ENCODE results near the gene IL17A. TPM values are rescaled to one million over a fixed set of nuclear protein-coding genes. Genes with fewer than 3 reads are reported as not detected.
A peak's percentile ranks its signal among the peaks of the same experiment; 100 is the strongest.

Gene IL17A
- total and polyA plus RNA-seq, 8 donors: not detected

- DNase-seq: no peak
- no peaks in the 10 kb centered on the region for H3K36me3 ChIP-seq
- no peak overlapping the region for H3K27ac ChIP-seq
- H3K9me3 ChIP-seq: no peaks in the 10 kb centered on the region
- intact Hi-C loops (cut with DNase I): no loop called here
- TF ChIP-seq CTCF (IDR thresholded peaks at IDR 0.05): no peak
- H3K4me1 ChIP-seq: no peaks in the 10 kb centered on the region
- H3K4me3 ChIP-seq: no peak overlapping the region
- peaks cover 4 to 6% of the 10 kb centered on the region in 2 donors for H3K27me3 ChIP-seq
- ATAC-seq: no peak
Observed at GRCh38 chr6:52177961-52178360, 8.2 kb upstream of the IL17A start.

GRCh38 chr6:52180787-52181558, 5.2 kb upstream of the IL17A start:
- H3K27ac ChIP-seq: no peak overlapping the region
- DNase-seq (no peak), ATAC-seq (no peak)
- H3K36me3 ChIP-seq: no peaks in the 10 kb centered on the region
- no peak for TF ChIP-seq CTCF (IDR thresholded peaks at IDR 0.05)
- no peak overlapping the region for H3K4me3 ChIP-seq
- intact Hi-C loops (cut with DNase I): no loop called here
- no peaks in the 10 kb centered on the region for H3K9me3 ChIP-seq
- no peaks in the 10 kb centered on the region for H3K4me1 ChIP-seq
- peaks cover 4 to 6% of the 10 kb centered on the region in 2 donors for H3K27me3 ChIP-seq

GRCh38 chr6:52183131-52183713, 3.0 kb upstream of the IL17A start:
- Histone ChIP-seq H3K4me3 (no peak overlapping the region), H3K27ac (no peak overlapping the region), H3K27me3 (peaks cover 0 to 4% of the 10 kb centered on the region in 2 donors), H3K36me3 (no peaks in the 10 kb centered on the region), H3K4me1 (no peaks in the 10 kb centered on the region), H3K9me3 (no peaks in the 10 kb centered on the region)
- ATAC-seq: no peak
- intact Hi-C loops (cut with DNase I): no loop called here
- peak in 1 of 4 donors; percentile 4 for DNase-seq
- no peak for TF ChIP-seq CTCF (IDR thresholded peaks at IDR 0.05)

- no peak overlapping the region for H3K4me3 ChIP-seq
- H3K27me3 ChIP-seq: peaks cover 4% of the 10 kb centered on the region in 2 donors
- H3K9me3 ChIP-seq: no peaks in the 10 kb centered on the region
- H3K4me1 ChIP-seq: no peaks in the 10 kb centered on the region
- no peak overlapping the region for H3K27ac ChIP-seq
- no peak for TF ChIP-seq CTCF (IDR thresholded peaks at IDR 0.05)
- intact Hi-C loops (cut with DNase I): no loop called here
- no peaks in the 10 kb centered on the region for H3K36me3 ChIP-seq
- no peak for DNase-seq
- ATAC-seq: no peak
Observed at GRCh38 chr6:52186480-52186879, 305 bp downstream of the IL17A start.

GRCh38 chr6:52187098-52187497, 923 bp downstream of the IL17A start:
- ATAC-seq (no peak), DNase-seq (no peak)
- TF ChIP-seq CTCF (IDR thresholded peaks at IDR 0.05): no peak
- peaks cover 4% of the 10 kb centered on the region in 2 donors for H3K27me3 ChIP-seq
- no peak overlapping the region for H3K4me3 ChIP-seq
- no peak overlapping the region for H3K27ac ChIP-seq
- intact Hi-C loops (cut with DNase I): no loop called here
- no peaks in the 10 kb centered on the region for H3K4me1 ChIP-seq
- H3K36me3 ChIP-seq: no peaks in the 10 kb centered on the region
- no peaks in the 10 kb centered on the region for H3K9me3 ChIP-seq

All from left lung (tissue), 10 donors.